ENCODE data around the gene KCNA10.

The KCNA10 gene

GRCh38 chr1:110494522-110495406, 24.2 kb downstream of the KCNA10 start:
- no peak for DNase-seq

- DNase-seq = no peak
Observed at GRCh38 chr1:110494036-110494435, 24.9 kb downstream of the KCNA10 start.

DNA sequence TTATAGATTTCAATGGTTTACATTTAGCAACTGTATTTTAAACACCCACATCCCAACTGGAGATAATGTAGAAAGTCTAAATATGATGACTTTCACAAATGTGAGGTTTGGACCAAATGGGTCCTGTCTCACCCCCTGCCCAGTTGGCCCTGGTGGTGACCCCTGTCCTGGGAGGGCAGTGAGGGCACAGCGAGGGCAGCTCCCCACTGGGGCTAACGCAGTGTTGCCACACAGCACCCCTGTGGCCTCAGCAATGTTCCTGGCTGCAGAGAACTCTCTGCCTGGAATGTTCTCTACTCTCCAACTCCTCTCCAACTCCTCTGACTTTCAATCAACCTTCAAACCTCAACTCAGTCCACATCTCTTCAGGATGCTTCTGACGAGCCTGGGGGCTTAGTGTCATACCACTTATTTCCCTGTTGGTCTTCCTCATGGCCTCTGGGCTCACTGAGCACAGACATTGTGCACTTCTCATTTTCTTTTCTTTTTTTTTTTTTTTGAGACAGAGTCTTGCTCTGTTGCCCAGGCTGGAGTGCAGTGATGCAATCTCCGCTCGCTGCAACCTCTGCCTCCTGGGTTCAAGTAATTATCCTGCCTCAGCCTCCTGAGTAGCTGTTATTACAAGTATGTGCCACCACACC, 25.8 kb downstream of the KCNA10 start:
- DNase-seq = no peak

GRCh38 chr1:110492573-110492972, 26.4 kb downstream of the KCNA10 start:
- no peak for DNase-seq

DNA sequence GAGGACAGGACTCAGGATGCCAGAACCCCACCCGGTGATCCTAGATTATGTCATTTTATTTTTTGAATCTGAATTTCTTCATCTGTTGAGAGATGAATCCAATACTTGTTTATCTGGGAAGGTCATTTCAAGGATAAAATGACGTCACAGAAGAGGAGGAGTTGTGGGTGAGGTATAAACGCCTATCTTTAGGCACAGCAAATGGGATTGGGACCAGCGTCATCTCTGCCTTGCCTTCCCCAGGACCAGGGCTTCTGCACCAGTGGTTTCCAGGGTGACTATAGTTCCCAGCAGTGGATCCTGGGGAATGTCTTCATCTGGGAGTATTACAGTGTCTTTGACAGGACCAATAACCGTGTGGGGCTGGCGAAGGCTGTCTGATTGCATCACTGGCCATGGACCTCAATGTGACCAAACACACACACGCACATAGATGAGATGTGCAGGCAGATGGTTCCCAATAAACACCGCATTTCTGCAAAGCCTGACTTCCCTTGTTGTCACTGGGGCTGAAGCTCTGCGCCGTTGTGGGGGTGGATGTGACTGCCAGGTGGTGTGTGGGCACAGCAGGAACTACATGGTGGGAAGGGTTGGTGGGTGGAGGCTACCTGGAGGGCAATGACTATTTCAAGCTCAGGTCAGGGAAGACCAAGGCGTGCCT, 28.1 kb downstream of the KCNA10 start:
- DNase-seq = no peak

- no peak for DNase-seq
Observed at GRCh38 chr1:110489973-110490542, 28.9 kb downstream of the KCNA10 start.

GRCh38 chr1:110489406-110489805, 29.6 kb downstream of the KCNA10 start:
- no peak for DNase-seq

- no peak for DNase-seq
Observed at GRCh38 chr1:110488867-110489266, 30.1 kb downstream of the KCNA10 start.

- DNase-seq = no peak
Observed at GRCh38 chr1:110488161-110488560, 30.8 kb downstream of the KCNA10 start.

GRCh38 chr1:110487726-110488125, 31.2 kb downstream of the KCNA10 start:
- no peak for DNase-seq

DNA sequence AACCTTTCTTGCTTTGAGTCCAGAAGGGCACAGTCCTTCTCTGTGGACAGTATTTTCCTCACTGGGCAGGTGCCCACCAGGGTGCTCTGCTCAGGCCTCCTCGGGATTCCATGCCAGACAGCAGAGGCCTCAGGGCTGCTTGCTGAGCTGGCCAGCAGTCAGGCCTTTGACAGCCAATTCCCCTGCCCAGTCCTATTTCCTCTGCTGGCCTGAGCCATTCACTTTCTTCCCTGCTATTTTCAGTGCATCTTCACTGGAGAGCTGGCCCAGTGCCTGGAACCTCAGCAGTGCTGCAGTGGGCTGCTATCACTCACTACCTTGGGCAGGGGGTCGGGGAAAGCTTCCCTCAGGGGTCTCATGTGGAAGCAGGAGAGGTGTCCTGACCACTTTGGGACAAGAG, 33.2 kb downstream of the KCNA10 start:
- DNase-seq = no peak

DNA sequence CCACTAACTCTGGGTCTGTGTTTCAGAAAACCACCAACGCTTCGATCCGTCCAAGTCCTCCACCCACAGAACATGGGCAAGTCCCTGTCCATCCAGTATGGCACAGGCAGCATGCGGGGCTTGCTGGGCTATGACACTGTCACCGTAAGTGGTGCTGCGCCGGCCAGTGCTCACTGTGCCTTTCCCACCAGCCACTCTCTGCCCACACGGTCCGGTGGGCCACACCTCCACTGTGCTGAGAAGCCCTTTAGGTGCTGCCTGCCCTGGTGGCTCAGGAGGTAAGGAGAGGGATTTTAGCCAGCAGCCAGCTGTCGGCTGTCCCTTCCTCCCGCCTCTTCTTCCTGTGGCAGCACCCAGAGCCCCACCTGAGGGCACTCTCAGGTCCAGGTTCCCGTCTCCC, 34.2 kb downstream of the KCNA10 start:
- DNase-seq = no peak

GRCh38 chr1:110483308-110483685, 35.7 kb downstream of the KCNA10 start:
- DNase-seq = no peak

- no peak for DNase-seq
Observed at GRCh38 chr1:110482662-110483307, 36.2 kb downstream of the KCNA10 start.

DNA sequence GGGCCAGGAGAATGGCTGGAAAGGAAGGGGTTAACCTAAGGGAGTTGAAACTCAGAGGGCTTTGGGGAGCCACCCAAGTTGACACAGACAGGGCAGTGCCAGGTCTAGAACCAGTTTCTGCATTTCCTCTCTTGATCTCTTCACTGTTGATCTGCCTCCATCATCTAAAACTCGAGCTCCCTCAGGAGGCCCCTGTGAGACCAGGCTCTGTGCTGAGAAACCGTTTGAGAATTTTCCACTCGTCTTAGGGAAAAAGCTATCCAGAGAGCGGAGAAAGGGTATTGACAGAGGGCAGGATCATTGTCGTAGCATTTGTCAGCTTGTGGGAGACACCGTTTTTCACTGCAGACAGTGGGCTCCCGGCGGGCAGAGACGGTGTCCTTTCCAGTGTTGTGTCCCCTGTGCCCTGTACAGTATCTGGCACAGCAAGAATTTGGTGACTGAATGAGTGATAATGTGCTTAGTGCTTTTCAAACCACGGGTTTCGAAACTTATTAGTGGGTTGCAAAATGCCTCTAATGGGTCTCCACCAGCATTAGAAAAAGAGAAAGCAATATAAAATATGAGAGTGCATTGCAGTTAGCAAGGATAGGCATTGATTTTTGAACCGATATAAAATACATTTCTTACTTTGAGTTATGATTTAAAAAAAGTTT, 36.9 kb downstream of the KCNA10 start:
- DNase-seq = no peak

DNA sequence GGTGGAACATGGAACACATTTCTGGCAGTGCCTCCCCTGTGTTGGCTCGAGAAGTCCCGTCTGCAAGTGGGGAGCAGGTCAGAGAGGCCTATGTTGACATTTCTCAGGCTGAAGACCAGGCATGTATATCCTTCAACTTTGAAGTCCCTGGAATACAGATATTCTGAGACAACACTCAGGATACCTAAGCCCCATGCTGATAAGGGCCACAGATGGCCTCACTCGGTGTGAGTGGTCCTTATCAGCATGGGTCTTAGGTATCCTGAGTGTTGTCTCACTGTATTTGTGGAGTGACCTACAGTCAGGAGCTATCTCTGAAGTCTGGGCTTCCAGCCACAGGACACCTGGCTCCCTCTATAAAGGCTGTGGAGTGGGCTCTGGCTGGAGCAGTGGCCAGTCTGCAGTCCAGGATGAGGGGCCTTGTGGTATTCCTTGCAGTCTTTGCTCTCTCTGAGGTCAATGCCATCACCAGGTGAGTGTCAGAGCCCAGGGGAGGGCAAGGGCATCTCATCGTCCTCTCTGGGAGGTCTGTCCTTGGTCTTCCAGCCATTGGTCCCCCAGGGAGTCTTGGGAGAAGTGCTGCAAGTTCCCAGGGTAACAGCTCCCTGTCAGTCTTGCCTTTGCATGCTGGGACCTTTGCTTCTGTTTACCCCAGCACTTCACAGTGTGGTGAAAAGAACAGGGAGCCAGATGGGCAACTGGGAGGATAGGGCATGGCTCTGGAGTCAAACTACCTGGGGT, 38.4 kb downstream of the KCNA10 start:
- no peak for DNase-seq

DNA sequence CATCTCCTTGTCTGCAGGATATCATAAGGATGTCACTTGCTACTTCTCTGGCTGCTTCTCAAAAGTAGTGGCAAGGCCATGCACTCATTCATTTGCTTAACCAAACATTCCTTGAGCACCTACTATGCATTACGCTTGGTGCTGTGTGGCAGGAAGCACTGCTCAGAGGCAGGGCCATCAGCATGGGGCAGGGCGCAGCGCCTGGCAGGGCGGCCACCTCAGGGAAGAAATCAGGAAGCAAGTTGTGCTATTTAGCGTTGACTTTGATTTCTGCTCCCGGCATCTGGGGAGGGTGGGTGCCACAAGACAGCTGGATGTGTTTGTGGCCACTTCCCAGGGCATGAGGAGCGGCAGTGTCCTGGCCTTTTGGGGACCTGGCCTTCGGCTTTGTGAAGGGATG, 40.1 kb downstream of the KCNA10 start:
- DNase-seq = no peak

GRCh38 chr1:110477967-110478640, 40.9 kb downstream of the KCNA10 start:
- no peak for DNase-seq

DNA sequence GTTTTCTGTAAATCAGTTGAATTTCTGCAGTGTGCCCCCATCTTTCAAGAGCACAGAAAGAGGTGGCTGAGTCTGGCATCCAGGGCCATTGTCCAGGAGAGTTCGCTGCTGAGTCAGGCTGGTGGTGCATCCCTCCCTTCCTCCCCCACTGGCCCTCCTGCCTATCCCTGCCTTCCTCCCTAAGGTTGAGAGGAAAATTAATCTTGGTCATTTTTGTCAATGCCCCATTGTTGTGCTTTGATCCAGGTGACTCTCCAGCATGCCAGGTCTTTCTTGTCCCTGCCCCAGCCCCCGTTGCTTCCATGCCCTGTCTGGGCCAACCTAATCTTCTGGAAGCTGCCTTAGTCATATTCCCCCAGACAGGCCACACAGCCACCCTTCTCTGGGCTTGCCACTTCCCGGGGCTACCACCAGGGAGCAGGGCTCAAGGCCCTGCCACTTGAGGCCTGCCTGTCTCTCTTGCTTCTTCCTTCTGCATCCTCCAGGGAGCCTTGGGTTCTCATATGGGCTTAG, 41.5 kb downstream of the KCNA10 start:
- DNase-seq = no peak

DNA sequence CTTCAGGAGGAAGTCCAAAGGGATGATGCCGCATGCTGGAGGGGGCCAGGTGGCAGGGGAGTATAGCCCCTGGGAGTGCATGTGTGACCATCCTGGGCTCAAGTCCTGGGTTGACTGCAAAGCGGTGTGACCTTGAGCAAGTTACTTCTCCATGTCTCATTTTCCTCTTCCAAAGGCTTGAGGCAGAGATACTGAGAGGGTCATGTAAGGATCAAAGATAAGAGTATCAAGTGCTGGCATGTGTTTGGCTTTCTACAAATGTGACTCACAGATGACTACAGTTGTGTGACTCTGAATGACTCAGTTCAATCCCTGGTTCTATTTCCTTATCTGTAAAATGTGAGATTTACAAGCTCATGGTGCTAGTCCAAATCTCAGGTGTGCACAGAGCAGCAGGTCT, 41.9 kb downstream of the KCNA10 start:
- no peak for DNase-seq

All from DMS79 treated with DMSO at 0.1 percent for 48 hours (cell line).